ENCODE results near the gene ADD1. TPM values are rescaled to one million over a fixed set of nuclear protein-coding genes. Genes with fewer than 3 reads are reported as not detected.

ADD1 gene
- total and polyA plus RNA-seq, 4 donors: 127 to 400 (median 268) TPM

DNA sequence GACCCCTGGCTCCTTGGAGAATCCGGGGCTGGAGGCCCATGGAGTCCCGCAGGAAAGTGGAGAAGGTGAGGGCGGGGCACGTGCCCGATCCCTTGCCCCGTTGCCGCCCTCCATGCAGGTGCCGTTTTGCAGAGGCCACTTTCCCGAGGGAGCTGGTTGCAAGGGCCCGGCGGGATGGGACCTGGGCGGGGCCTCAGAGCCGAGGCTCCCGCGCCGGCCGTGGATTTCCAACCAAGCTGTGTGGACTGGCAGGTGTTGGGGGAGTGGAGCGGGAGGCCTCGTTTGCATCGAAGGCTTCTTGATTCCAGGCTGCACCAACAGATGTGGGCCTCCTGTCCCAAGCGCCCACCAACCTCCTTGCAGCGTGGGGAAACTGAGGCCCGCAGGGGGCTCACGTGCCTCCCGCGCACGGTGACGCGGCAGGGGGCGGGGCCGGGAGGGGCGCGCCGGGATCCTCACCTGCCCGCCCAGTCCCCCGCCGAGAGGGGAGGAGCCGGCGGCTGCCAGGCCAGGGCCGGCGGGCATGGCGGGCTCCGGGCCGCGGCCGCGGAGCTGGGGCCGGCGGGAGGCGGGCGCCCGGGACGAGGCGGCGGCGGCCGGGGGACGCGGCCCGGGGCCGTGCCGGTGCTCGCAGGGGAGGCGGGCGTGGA lies 25.8 kb upstream of the ADD1 start:
- Histone ChIP-seq H3K36me3 (ENCODE audit: control insufficient read depth in 4 of 4, insufficient read depth in 4 of 4, low read length in 4 of 4) (peaks cover 0 to 35% (median 0%) of the 10 kb centered on the region in 4 donors), H3K9me3 (ENCODE audit: control insufficient read depth in 4 of 4, insufficient read depth in 3 of 4, low read length in 3 of 4) (no peaks in the 10 kb centered on the region), H3K27ac (ENCODE audit: low read depth in 1 of 2, low read length in 1 of 2) (peak overlapping the region in 1 of 2 donors; percentile 68), H3K27me3 (ENCODE audit: control insufficient read depth in 3 of 3, insufficient read depth in 3 of 3, low read length in 2 of 3) (no peaks in the 10 kb centered on the region), H3K4me1 (ENCODE audit: control insufficient read depth in 5 of 5, insufficient read depth in 5 of 5, low read length in 5 of 5) (peaks cover 0 to 37% (median 5%) of the 10 kb centered on the region in 5 donors), H3K4me3 (peak overlapping the region; percentile 51), H3K9ac (ENCODE audit: insufficient read depth in 1 of 2, low read length in 2 of 2) (no peak overlapping the region)
- TF ChIP-seq, protein P1, sequence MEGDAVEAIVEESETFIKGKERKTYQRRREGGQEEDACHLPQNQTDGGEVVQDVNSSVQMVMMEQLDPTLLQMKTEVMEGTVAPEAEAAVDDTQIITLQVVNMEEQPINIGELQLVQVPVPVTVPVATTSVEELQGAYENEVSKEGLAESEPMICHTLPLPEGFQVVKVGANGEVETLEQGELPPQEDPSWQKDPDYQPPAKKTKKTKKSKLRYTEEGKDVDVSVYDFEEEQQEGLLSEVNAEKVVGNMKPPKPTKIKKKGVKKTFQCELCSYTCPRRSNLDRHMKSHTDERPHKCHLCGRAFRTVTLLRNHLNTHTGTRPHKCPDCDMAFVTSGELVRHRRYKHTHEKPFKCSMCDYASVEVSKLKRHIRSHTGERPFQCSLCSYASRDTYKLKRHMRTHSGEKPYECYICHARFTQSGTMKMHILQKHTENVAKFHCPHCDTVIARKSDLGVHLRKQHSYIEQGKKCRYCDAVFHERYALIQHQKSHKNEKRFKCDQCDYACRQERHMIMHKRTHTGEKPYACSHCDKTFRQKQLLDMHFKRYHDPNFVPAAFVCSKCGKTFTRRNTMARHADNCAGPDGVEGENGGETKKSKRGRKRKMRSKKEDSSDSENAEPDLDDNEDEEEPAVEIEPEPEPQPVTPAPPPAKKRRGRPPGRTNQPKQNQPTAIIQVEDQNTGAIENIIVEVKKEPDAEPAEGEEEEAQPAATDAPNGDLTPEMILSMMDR (IDR thresholded peaks at IDR 0.05; ENCODE audit: control extremely low read depth, extremely low read depth): no peak
- ATAC-seq (ENCODE audit: insufficient read depth, low FRiP score) (peak; percentile 51), DNase-seq (peak in 2 of 3 donors; percentile 42 to 56)
- WGBS, 2 donors: 9 to 42% methylated on average over 21 to 65 of the region's 65 CpGs

DNA sequence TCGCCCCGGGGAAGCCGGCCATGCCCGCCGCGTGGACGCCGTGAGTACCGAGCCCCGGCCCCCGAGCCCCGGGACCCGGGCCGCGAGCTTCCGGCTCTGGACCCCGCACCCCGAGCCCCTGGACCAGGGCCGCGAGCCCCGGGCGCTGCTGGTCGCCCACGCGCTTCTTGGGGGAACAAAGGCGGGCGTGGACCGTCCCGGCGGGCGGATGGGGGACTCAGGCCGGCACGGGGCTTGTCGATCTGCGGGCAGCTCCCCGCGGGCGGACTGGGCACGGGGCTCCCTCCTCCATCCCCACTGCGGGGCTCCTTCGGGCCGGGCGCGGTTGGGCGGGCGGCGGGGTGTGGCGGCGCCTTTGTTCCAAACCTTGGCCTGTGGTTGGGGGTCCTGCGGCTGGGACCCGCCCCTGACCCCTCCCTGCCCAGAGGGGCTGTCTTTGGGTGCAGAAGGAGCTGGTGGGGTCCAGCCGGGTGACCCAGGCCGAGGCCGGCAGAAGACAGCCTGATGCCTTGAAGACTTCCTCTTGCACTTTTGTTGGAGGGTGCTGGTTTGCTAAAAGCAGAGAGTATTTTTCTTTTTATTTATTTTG lies 25.2 kb upstream of the ADD1 start:
- Histone ChIP-seq H3K36me3 (ENCODE audit: control insufficient read depth in 4 of 4, insufficient read depth in 4 of 4, low read length in 4 of 4) (peaks cover 0 to 41% (median 0%) of the 10 kb centered on the region in 4 donors), H3K4me3 (peak overlapping the region; percentile 51), H3K9me3 (ENCODE audit: control insufficient read depth in 4 of 4, insufficient read depth in 3 of 4, low read length in 3 of 4) (no peaks in the 10 kb centered on the region), H3K4me1 (ENCODE audit: control insufficient read depth in 5 of 5, insufficient read depth in 5 of 5, low read length in 5 of 5) (peaks cover 0 to 36% (median 4%) of the 10 kb centered on the region in 5 donors), H3K9ac (ENCODE audit: insufficient read depth in 1 of 2, low read length in 2 of 2) (peak overlapping the region; percentile 46 to 68), H3K27me3 (ENCODE audit: control insufficient read depth in 3 of 3, insufficient read depth in 3 of 3, low read length in 2 of 3) (no peaks in the 10 kb centered on the region), H3K27ac (ENCODE audit: low read depth in 1 of 2, low read length in 1 of 2) (peak overlapping the region in 1 of 2 donors; percentile 68)
- ATAC-seq (ENCODE audit: insufficient read depth, low FRiP score): no peak
- 4 to 18% methylated on average over 29 to 54 of the region's 54 CpGs for WGBS, 2 donors
- TF ChIP-seq, protein P1 (IDR thresholded peaks at IDR 0.05; ENCODE audit: control extremely low read depth, extremely low read depth): no peak
- peak in 2 of 3 donors; percentile 43 to 55 for DNase-seq

DNA sequence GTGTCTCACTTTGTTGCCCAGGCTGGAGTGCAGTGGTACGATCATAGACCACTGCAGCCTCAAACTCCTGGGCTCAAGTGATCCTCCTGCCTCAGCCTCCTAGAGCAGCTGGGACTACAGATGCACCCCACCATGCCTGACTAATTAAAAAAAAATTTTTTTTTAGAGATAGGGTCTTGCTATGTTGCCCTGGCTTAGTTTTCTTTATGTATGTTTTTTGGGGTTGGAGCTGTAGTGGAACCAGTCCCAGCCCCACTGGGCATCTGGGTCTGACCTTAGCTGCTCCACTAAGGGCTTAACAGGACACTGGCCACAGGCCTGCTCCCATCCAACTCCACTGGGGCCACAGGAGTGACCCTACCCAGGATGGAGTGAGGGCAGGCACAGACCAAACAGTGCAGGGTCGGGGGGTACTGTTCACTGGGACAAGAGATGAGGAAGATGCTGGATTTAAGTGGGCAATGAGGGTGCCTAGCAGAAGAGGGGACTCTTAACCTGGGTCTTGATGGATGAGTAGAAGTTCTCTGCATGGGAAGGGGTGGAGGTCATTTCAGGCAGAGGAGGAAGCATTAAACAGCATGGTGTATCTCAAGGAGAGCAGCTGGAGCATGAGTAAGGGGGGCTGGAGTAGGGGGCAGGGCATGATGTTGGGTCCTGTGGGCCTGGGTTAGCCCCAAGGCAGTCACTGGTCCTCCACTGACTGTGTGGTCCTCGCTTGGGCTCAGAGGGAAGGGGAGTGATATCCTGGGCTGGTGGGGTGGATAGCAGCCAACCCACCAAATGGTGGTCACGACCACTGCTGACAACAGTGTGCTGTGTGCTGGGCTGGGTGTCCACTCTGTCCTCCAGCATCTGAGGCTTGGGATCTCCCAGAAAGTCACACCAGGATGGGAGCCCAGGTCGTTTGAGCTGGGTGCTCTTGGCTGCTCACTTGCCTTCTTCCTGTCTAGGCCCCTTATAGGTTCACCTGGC lies 24.1 kb upstream of the ADD1 start:
- ATAC-seq (ENCODE audit: insufficient read depth, low FRiP score) (no peak), DNase-seq (no peak)
- Histone ChIP-seq H3K4me1 (ENCODE audit: control insufficient read depth in 5 of 5, insufficient read depth in 5 of 5, low read length in 5 of 5) (peaks cover 0 to 28% (median 2%) of the 10 kb centered on the region in 5 donors), H3K27ac (ENCODE audit: low read depth in 1 of 2, low read length in 1 of 2) (no peak overlapping the region), H3K9me3 (ENCODE audit: control insufficient read depth in 4 of 4, insufficient read depth in 3 of 4, low read length in 3 of 4) (no peaks in the 10 kb centered on the region), H3K9ac (ENCODE audit: insufficient read depth in 1 of 2, low read length in 2 of 2) (peak overlapping the region in 1 of 2 donors; percentile 42), H3K36me3 (ENCODE audit: control insufficient read depth in 4 of 4, insufficient read depth in 4 of 4, low read length in 4 of 4) (peaks cover 0 to 45% (median 0%) of the 10 kb centered on the region in 4 donors), H3K4me3 (no peak overlapping the region), H3K27me3 (ENCODE audit: control insufficient read depth in 3 of 3, insufficient read depth in 3 of 3, low read length in 2 of 3) (no peaks in the 10 kb centered on the region)
- TF ChIP-seq, protein P1 (IDR thresholded peaks at IDR 0.05; ENCODE audit: control extremely low read depth, extremely low read depth): no peak
- WGBS, 2 donors: 82 to 89% methylated on average over 5 of the region's 5 CpGs
